ENCODE results near the gene ASIC1. TPM values are rescaled to one million over a fixed set of nuclear protein-coding genes. Genes with fewer than 3 reads are reported as not detected.

The ASIC1 gene
- polyA plus RNA-seq, 6 donors from 2014 or later, result not detected

DNA sequence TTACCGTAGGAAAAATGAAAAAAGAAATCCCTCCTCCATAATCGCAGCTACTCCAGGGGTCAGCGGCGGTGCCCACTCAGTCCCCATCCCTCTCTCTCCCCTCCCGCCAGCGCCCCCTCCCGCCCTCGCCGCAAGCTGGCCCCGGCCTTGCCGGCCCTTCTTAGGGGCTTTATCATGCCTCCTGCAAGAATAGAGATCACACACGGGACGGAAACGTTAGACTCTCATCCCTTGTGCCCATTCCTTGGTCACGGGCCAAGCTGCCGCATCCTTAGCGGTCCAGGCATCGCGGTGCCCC lies 53.9 kb downstream of the ASIC1 start:
- peaks cover 44 to 66% (median 53%) of the 10 kb centered on the region in 3 donors for H3K4me1 Mint-ChIP-seq
- no peak for DNase-seq
- peak overlapping the region; percentile 95 to 99 (median 98) for H3K4me3 Mint-ChIP-seq
- no peaks in the 10 kb centered on the region for H3K27me3 Mint-ChIP-seq
- no peaks in the 10 kb centered on the region for H3K9me3 Mint-ChIP-seq
- H3K27ac Mint-ChIP-seq, result peak overlapping the region; percentile 86 to 99 (median 98)
- no peaks in the 10 kb centered on the region for H3K36me3 Mint-ChIP-seq
- no peak for ATAC-seq (ENCODE audit: low read depth in 2 of 2)

GRCh38 chr12:50111693-50112455 lies 54.5 kb downstream of the ASIC1 start, which contains the start of gene COX14:
Gene COX14 (plus strand): TSS chr12:50112236. CDS start chr12:50120044, 7,808 bp downstream.
- DNase-seq, result peak; percentile 99
- Mint-ChIP-seq H3K4me3 (peak within 1 kb of the TSS; percentile 95 to 99 (median 98)), H3K27me3 (no peaks in the 10 kb centered on the region), H3K27ac (peak within 1 kb of the TSS; percentile 97 to 99 (median 98)), H3K4me1 (peaks cover 44 to 71% (median 53%) of the 10 kb centered on the region in 3 donors), H3K9me3 (no peaks in the 10 kb centered on the region), H3K36me3 (no peaks in the 10 kb centered on the region)
- ATAC-seq (ENCODE audit: low read depth in 2 of 2), result peak; percentile 80 to 81

DNA sequence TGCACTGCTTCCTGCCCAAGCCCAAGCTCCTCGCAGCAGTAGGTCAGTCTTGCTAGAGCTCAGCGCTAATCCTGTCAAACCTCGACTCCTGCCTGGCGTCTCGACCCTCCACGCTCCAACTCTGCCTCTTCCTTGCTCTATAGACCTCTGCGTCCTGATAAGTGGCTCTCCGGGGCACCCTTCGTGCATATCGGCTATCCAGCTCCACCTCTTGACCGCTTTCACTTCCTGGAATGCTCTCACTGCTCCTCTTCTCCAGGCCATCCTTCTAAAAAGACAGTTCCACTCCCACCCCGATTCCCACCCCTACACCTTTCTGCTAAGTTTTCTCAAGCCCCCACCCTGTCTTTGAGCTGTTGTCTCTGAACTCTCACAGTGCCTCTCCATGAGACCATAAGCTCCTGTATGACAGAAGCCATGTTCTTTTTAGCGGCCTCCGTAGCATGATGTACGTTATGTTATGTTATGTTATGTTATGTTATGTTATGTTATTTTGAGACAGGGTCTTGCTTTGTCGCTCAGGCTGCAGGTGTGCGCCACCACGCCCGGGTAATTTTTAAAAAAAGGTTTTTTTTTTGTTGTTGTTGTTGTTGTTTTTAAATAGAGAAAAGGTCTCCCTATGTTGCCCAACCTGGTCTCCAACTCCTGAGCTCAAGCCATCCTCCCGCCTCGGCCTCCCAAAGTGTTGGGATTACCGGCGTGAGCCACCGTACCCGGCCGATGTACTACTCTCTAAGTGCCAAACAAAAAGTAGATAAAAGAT lies 55.2 kb downstream of the ASIC1 start:
- Mint-ChIP-seq H3K9me3 (no peaks in the 10 kb centered on the region), H3K27me3 (no peaks in the 10 kb centered on the region), H3K4me1 (peaks cover 44 to 75% (median 53%) of the 10 kb centered on the region in 3 donors), H3K36me3 (no peaks in the 10 kb centered on the region), H3K27ac (peak overlapping the region; percentile 97 to 99 (median 98)), H3K4me3 (peak overlapping the region; percentile 95 to 99 (median 98))
- DNase-seq (no peak), ATAC-seq (ENCODE audit: low read depth in 2 of 2) (no peak)

- Mint-ChIP-seq H3K9me3 (no peaks in the 10 kb centered on the region), H3K4me1 (peaks cover 25 to 43% (median 34%) of the 10 kb centered on the region in 3 donors), H3K27ac (peak overlapping the region in 2 of 6 donors; percentile 53 to 66), H3K36me3 (no peaks in the 10 kb centered on the region), H3K27me3 (no peaks in the 10 kb centered on the region), H3K4me3 (peak overlapping the region in 1 of 8 donors; percentile 59)
- DNase-seq (no peak), ATAC-seq (ENCODE audit: low read depth in 2 of 2) (no peak)
These were observed 59.7 kb downstream of the ASIC1 start for GRCh38 chr12:50117057-50117622.

DNA sequence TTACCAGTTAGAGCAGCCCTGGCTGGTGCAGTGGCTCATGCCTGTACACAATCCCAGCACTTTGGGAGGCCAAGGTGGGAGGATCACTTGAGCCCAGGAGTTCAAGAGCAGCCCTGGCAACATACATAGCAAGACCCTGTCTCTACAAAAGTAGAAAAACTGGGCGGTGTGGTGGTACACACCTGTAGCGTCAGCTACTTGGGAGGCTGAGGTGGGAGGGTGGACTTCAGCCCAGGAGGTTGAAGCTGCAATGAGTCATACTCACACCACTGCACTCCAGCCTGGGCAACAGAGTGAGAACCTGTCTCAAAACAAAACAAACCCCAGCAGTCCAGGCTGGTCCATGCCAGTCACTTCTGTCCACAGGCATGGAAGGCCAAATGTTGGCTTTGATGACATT lies 62.0 kb downstream of the ASIC1 start:
- H3K27ac Mint-ChIP-seq, result peak overlapping the region in 1 of 6 donors; percentile 49
- H3K4me1 Mint-ChIP-seq, result peaks cover 19 to 40% (median 24%) of the 10 kb centered on the region in 3 donors
- DNase-seq (no peak), ATAC-seq (ENCODE audit: low read depth in 2 of 2) (no peak)
- H3K36me3 Mint-ChIP-seq, result peaks cover 0 to 6% of the 10 kb centered on the region in 2 donors
- H3K9me3 Mint-ChIP-seq, result no peaks in the 10 kb centered on the region
- H3K4me3 Mint-ChIP-seq, result no peak overlapping the region
- H3K27me3 Mint-ChIP-seq, result no peaks in the 10 kb centered on the region

GRCh38 chr12:50120521-50120920 lies 63.1 kb downstream of the ASIC1 start:
- ATAC-seq (ENCODE audit: low read depth in 2 of 2) (no peak), DNase-seq (no peak)
- Mint-ChIP-seq H3K9me3 (no peaks in the 10 kb centered on the region), H3K27ac (no peak overlapping the region), H3K4me1 (peaks cover 21 to 47% (median 29%) of the 10 kb centered on the region in 3 donors), H3K4me3 (no peak overlapping the region), H3K27me3 (no peaks in the 10 kb centered on the region), H3K36me3 (peaks cover 0 to 7% of the 10 kb centered on the region in 2 donors)

- H3K9me3 Mint-ChIP-seq, result no peaks in the 10 kb centered on the region
- H3K4me3 Mint-ChIP-seq, result no peak overlapping the region
- peak overlapping the region in 1 of 6 donors; percentile 51 for H3K27ac Mint-ChIP-seq
- no peak for DNase-seq
- H3K27me3 Mint-ChIP-seq, result no peaks in the 10 kb centered on the region
- peaks cover 21 to 47% (median 29%) of the 10 kb centered on the region in 3 donors for H3K4me1 Mint-ChIP-seq
- ATAC-seq (ENCODE audit: low read depth in 2 of 2), result no peak
- H3K36me3 Mint-ChIP-seq, result peaks cover 0 to 7% of the 10 kb centered on the region in 2 donors
These were observed 63.6 kb downstream of the ASIC1 start for GRCh38 chr12:50120953-50121352.

DNA sequence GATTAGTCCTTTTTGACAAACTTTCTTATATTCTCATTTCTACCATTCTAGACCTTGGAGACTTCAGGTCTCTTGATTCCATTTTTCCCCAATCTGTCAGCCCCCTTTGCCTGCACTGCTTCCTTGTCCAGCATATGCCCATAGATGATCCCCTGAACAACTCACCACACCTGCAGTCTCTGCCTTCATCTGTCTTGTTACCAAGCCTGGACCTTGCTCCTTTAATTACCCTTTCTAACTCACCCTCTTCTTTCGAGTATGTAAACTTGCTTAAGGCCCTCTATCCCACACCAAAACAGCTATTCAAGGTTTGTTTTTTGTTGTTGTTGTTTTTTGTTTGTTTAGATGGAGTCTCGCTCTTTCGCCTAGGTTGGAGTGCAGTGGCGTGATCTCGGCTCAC lies 64.2 kb downstream of the ASIC1 start:
- H3K4me3 Mint-ChIP-seq, result no peak overlapping the region
- peaks cover 0 to 7% of the 10 kb centered on the region in 2 donors for H3K36me3 Mint-ChIP-seq
- H3K27me3 Mint-ChIP-seq, result no peaks in the 10 kb centered on the region
- H3K27ac Mint-ChIP-seq, result no peak overlapping the region
- H3K4me1 Mint-ChIP-seq, result peaks cover 21 to 46% (median 28%) of the 10 kb centered on the region in 3 donors
- ATAC-seq (ENCODE audit: low read depth in 2 of 2) (no peak), DNase-seq (no peak)
- H3K9me3 Mint-ChIP-seq, result no peaks in the 10 kb centered on the region

DNA sequence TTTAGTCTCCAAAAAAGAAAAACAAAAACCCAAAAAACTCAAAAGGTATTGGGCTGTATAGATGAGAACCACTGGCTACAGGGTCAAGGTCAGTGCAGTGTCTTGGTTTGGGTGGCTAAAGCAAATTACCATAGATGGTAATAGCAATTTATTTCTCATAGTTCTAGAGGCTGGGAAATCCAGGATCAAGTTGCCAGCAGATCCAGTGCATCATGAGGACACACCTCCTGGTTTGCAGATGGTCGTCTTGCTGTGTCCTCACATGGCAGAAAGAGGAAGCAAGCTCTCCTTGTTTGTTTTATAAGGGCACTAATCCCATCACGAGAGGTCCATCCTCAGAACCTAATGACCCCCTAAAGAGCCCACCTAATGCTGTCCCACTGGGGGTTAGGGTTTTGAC lies 65.8 kb downstream of the ASIC1 start:
- H3K27me3 Mint-ChIP-seq, result no peaks in the 10 kb centered on the region
- no peak for ATAC-seq (ENCODE audit: low read depth in 2 of 2)
- peak overlapping the region in 1 of 6 donors; percentile 75 for H3K27ac Mint-ChIP-seq
- no peaks in the 10 kb centered on the region for H3K9me3 Mint-ChIP-seq
- H3K4me3 Mint-ChIP-seq, result no peak overlapping the region
- H3K4me1 Mint-ChIP-seq, result peaks cover 24 to 44% (median 28%) of the 10 kb centered on the region in 3 donors
- no peak for DNase-seq
- H3K36me3 Mint-ChIP-seq, result peaks cover 0 to 7% of the 10 kb centered on the region in 2 donors

DNA sequence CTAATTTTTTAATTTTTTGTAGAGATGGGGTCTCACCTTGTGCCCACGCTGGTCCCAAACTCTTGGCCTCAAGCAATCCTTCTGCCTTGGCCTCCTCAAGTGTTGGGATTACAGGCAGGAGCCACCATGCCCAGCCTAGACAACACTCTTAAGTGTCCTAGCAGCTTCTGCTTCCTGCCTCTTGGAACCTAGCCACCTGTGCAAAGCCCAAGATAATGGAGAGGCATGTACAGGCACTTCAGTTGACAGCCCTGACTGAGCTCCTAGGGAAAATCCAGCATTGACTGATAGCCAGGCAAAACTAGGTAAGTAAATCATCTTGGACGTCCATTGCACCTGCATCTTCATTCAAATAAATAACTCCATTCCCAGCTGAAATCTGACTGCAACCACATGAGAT lies 70.2 kb downstream of the ASIC1 start:
- DNase-seq (no peak), ATAC-seq (ENCODE audit: low read depth in 2 of 2) (no peak)
- H3K4me3 Mint-ChIP-seq, result no peak overlapping the region
- peaks cover 0 to 14% of the 10 kb centered on the region in 2 donors for H3K36me3 Mint-ChIP-seq
- peaks cover 14 to 45% (median 29%) of the 10 kb centered on the region in 3 donors for H3K4me1 Mint-ChIP-seq
- H3K27ac Mint-ChIP-seq, result peak overlapping the region in 4 of 6 donors; percentile 20 to 81 (median 72)
- no peaks in the 10 kb centered on the region for H3K27me3 Mint-ChIP-seq
- H3K9me3 Mint-ChIP-seq, result no peaks in the 10 kb centered on the region

DNA sequence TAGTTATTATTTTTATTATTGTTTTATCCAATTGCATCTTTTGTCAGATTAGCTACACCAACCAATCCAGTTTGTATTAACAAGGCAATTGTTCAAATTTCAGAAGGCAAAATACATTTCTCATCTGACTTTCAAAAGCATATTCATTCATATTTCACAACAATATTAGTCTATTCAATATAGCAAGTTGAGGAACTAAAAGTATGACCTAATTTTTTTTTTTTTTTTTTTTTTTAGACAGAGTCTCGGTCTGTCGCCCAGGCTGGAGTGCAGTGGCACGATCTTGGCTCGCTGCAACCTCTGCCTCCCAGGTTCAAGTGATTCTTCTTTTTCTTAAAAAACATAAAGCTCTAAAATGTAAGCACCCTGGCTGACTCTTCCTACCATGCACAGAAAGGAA lies 71.9 kb downstream of the ASIC1 start:
- DNase-seq (no peak), ATAC-seq (ENCODE audit: low read depth in 2 of 2) (no peak)
- peaks cover 2 to 9% of the 10 kb centered on the region in 2 donors for H3K36me3 Mint-ChIP-seq
- H3K4me3 Mint-ChIP-seq, result no peak overlapping the region
- H3K9me3 Mint-ChIP-seq, result no peaks in the 10 kb centered on the region
- H3K27me3 Mint-ChIP-seq, result no peaks in the 10 kb centered on the region
- peak overlapping the region in 2 of 6 donors; percentile 33 to 77 for H3K27ac Mint-ChIP-seq
- peaks cover 20 to 37% (median 34%) of the 10 kb centered on the region in 3 donors for H3K4me1 Mint-ChIP-seq

GRCh38 chr12:50132505-50133135 lies 75.2 kb downstream of the ASIC1 start:
- H3K36me3 Mint-ChIP-seq, result peaks cover 7 to 19% of the 10 kb centered on the region in 2 donors
- H3K27ac Mint-ChIP-seq, result peak overlapping the region in 4 of 6 donors; percentile 6 to 92 (median 54)
- no peaks in the 10 kb centered on the region for H3K9me3 Mint-ChIP-seq
- ATAC-seq (ENCODE audit: low read depth in 2 of 2) (no peak), DNase-seq (peak; percentile 31)
- H3K4me3 Mint-ChIP-seq, result no peak overlapping the region
- no peaks in the 10 kb centered on the region for H3K27me3 Mint-ChIP-seq
- H3K4me1 Mint-ChIP-seq, result peaks cover 7 to 23% (median 14%) of the 10 kb centered on the region in 3 donors

Measured in naive B cell (primary cell).